Measurements from ENCODE around the gene SAP30. TPM values are rescaled to one million over a fixed set of nuclear protein-coding genes. Genes with fewer than 3 reads are reported as not detected.

The SAP30 gene
- total RNA-seq, 1 donor: 21.4 TPM

- TF ChIP-seq CTCF (IDR thresholded peaks at IDR 0.05; ENCODE audit: insufficient read depth, low read length): no peak
- peak within 1 kb of the TSS; percentile 19 for H3K4me3 ChIP-seq (ENCODE audit: low read depth, low read length)
- DNase-seq (ENCODE audit: low read depth): peak; percentile 35
Observed at GRCh38 chr4:173398779-173399415, 28.1 kb downstream of the SAP30 start, which contains the start of gene SCRG1. Gene SCRG1 (minus strand): TSS chr4:173399116. CDS start chr4:173391414, 7,702 bp downstream.

- no peak for TF ChIP-seq CTCF (IDR thresholded peaks at IDR 0.05; ENCODE audit: insufficient read depth, low read length)
- DNase-seq (ENCODE audit: low read depth): no peak
- H3K4me3 ChIP-seq (ENCODE audit: low read depth, low read length): no peak overlapping the region
Observed at GRCh38 chr4:173401063-173401462, 30.3 kb downstream of the SAP30 start.

- peak; percentile 13 for DNase-seq (ENCODE audit: low read depth)
- TF ChIP-seq CTCF (IDR thresholded peaks at IDR 0.05; ENCODE audit: insufficient read depth, low read length): no peak
Observed at GRCh38 chr4:173403051-173403450, 32.3 kb downstream of the SAP30 start.

GRCh38 chr4:173404296-173404865 is 33.6 kb downstream of the SAP30 start:
- TF ChIP-seq CTCF (IDR thresholded peaks at IDR 0.05; ENCODE audit: insufficient read depth, low read length): no peak
- no peak overlapping the region for H3K4me3 ChIP-seq (ENCODE audit: low read depth, low read length)
- no peak for DNase-seq (ENCODE audit: low read depth)

More at GRCh38 chr4:173403051-173403450, 32.3 kb downstream of the SAP30 start:
- no peak overlapping the region for H3K4me3 ChIP-seq (ENCODE audit: low read depth, low read length)

- H3K4me3 ChIP-seq (ENCODE audit: low read depth, low read length): no peak overlapping the region
- no peak for TF ChIP-seq CTCF (IDR thresholded peaks at IDR 0.05; ENCODE audit: insufficient read depth, low read length)
- DNase-seq (ENCODE audit: low read depth): no peak
Observed at GRCh38 chr4:173405840-173406606, 35.3 kb downstream of the SAP30 start.

- no peak for TF ChIP-seq CTCF (IDR thresholded peaks at IDR 0.05; ENCODE audit: insufficient read depth, low read length)
- no peak overlapping the region for H3K4me3 ChIP-seq (ENCODE audit: low read depth, low read length)
- no peak for DNase-seq (ENCODE audit: low read depth)
Observed at GRCh38 chr4:173410079-173410478, 39.3 kb downstream of the SAP30 start.
